SKM-1 treated with dmso at 0.1 percent for 144 hours (cell line): ENCODE measurements around the gene STX7.
A peak's percentile ranks its signal among the peaks of the same experiment; 100 is the strongest.

Source experiments
- DNase-seq: peaks from one replicate; lab custom pipeline; 2025; ENCODE audit not compliant: unreplicated experiment; lab: John Stamatoyannopoulos, UW

STX7 gene

GRCh38 chr6:132478266-132478665, 34.6 kb downstream of the STX7 start:
- no peak for DNase-seq

GRCh38 chr6:132476688-132477087, 36.2 kb downstream of the STX7 start:
- no peak for DNase-seq

GRCh38 chr6:132475925-132476324, 37.0 kb downstream of the STX7 start:
- DNase-seq = no peak

GRCh38 chr6:132471787-132472186, 41.1 kb downstream of the STX7 start:
- DNase-seq = no peak

- no peak for DNase-seq
These were observed 46.0 kb downstream of the STX7 start for GRCh38 chr6:132466952-132467351.

- DNase-seq = no peak
These were observed 47.1 kb downstream of the STX7 start for GRCh38 chr6:132465530-132466485.

GRCh38 chr6:132464538-132465256, 48.2 kb downstream of the STX7 start:
- no peak for DNase-seq

GRCh38 chr6:132461958-132462357, 51.0 kb downstream of the STX7 start:
- DNase-seq = no peak

- no peak for DNase-seq
These were observed 53.3 kb downstream of the STX7 start for GRCh38 chr6:132459605-132459952.

GRCh38 chr6:132458887-132459604, 53.9 kb downstream of the STX7 start:
- no peak for DNase-seq

- DNase-seq = peak; percentile 72
These were observed 56.2 kb downstream of the STX7 start for GRCh38 chr6:132456700-132457143.

GRCh38 chr6:132446855-132447241, 66.1 kb downstream of the STX7 start:
- no peak for DNase-seq

GRCh38 chr6:132446141-132446854, 66.6 kb downstream of the STX7 start:
- no peak for DNase-seq

GRCh38 chr6:132445201-132445951, 67.5 kb downstream of the STX7 start:
- no peak for DNase-seq

GRCh38 chr6:132443206-132443605, 69.7 kb downstream of the STX7 start:
- DNase-seq = no peak

- no peak for DNase-seq
These were observed 82.8 kb downstream of the STX7 start for GRCh38 chr6:132430110-132430509.

- no peak for DNase-seq
These were observed 87.7 kb downstream of the STX7 start for GRCh38 chr6:132425176-132425575.

GRCh38 chr6:132423839-132424238, 89.1 kb downstream of the STX7 start:
- DNase-seq = no peak

- DNase-seq = no peak
These were observed 94.5 kb downstream of the STX7 start for GRCh38 chr6:132418235-132418965.
